Measurements from ENCODE around the gene SMG9.

The SMG9 gene

GRCh38 chr19:43688059-43688701 lies 66.6 kb downstream of the SMG9 start:
- TF ChIP-seq REST (IDR thresholded peaks at IDR 0.05; ENCODE audit: insufficient read depth in 1 of 2, low read depth in 2 of 2, low read length in 2 of 2), result no peak
- no peak for TF ChIP-seq SIN3A (IDR thresholded peaks at IDR 0.05; ENCODE audit: borderline replicate concordance, insufficient read depth, low read length)
- no peak for TF ChIP-seq FOXP2 (optimal IDR thresholded peaks at IDR 0.05; ENCODE audit: borderline replicate concordance, extremely low read depth, extremely low read length, insufficient read depth)
- TF ChIP-seq POLR2AphosphoS5 (IDR thresholded peaks at IDR 0.05; ENCODE audit: low read depth, low read length), result no peak
- no peak for TF ChIP-seq TAF1 (IDR thresholded peaks at IDR 0.05; ENCODE audit: borderline replicate concordance, insufficient read depth, low read length)

GRCh38 chr19:43687660-43687997 lies 67.1 kb downstream of the SMG9 start:
- TF ChIP-seq REST (IDR thresholded peaks at IDR 0.05; ENCODE audit: insufficient read depth in 1 of 2, low read depth in 2 of 2, low read length in 2 of 2), result no peak
- TF ChIP-seq TAF1 (IDR thresholded peaks at IDR 0.05; ENCODE audit: borderline replicate concordance, insufficient read depth, low read length), result no peak
- no peak for TF ChIP-seq FOXP2 (optimal IDR thresholded peaks at IDR 0.05; ENCODE audit: borderline replicate concordance, extremely low read depth, extremely low read length, insufficient read depth)

- TF ChIP-seq SIN3A (IDR thresholded peaks at IDR 0.05; ENCODE audit: borderline replicate concordance, insufficient read depth, low read length), result no peak
- no peak for TF ChIP-seq FOXP2 (optimal IDR thresholded peaks at IDR 0.05; ENCODE audit: borderline replicate concordance, extremely low read depth, extremely low read length, insufficient read depth)
- no peak for TF ChIP-seq POLR2AphosphoS5 (IDR thresholded peaks at IDR 0.05; ENCODE audit: low read depth, low read length)
- no peak for TF ChIP-seq TAF1 (IDR thresholded peaks at IDR 0.05; ENCODE audit: borderline replicate concordance, insufficient read depth, low read length)
- TF ChIP-seq REST (IDR thresholded peaks at IDR 0.05; ENCODE audit: insufficient read depth in 1 of 2, low read depth in 2 of 2, low read length in 2 of 2), result no peak
Measured at GRCh38 chr19:43684326-43684725, 70.4 kb downstream of the SMG9 start.

- TF ChIP-seq POLR2AphosphoS5 (IDR thresholded peaks at IDR 0.05; ENCODE audit: low read depth, low read length), result no peak
- no peak for TF ChIP-seq FOXP2 (optimal IDR thresholded peaks at IDR 0.05; ENCODE audit: borderline replicate concordance, extremely low read depth, extremely low read length, insufficient read depth)
- no peak for TF ChIP-seq SIN3A (IDR thresholded peaks at IDR 0.05; ENCODE audit: borderline replicate concordance, insufficient read depth, low read length)
- TF ChIP-seq TAF1 (IDR thresholded peaks at IDR 0.05; ENCODE audit: borderline replicate concordance, insufficient read depth, low read length), result no peak
- TF ChIP-seq REST (IDR thresholded peaks at IDR 0.05; ENCODE audit: insufficient read depth in 1 of 2, low read depth in 2 of 2, low read length in 2 of 2), result no peak
Measured at GRCh38 chr19:43683905-43684304, 70.9 kb downstream of the SMG9 start.
